ENCODE data around the gene FAM168A.

FAM168A gene

GRCh38 chr11:73528483-73529203 is 69.3 kb downstream of the FAM168A start:
- no peak for DNase-seq (ENCODE audit: low read depth)
- H3K4me3 ChIP-seq (ENCODE audit: low read depth, low read length): no peak overlapping the region

DNA sequence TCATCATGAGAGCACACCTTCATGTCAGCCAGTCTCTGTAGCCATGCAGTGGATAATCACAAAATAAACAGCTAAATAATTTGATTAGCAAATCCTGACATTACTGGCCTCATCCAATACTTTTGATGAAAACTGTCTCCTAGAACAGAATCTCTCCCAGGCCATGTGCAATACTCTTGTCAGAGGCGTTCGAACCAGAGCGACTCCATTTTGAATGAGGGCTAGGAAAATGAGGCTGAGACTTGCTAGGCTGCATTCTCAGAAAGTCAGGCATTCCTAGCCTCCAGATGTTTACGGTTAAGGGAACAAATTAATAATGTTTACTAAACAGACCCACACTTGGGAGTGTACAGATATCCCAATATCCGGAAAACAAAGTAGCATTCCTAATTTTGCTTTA is 69.9 kb downstream of the FAM168A start:
- no peak overlapping the region for H3K4me3 ChIP-seq (ENCODE audit: low read depth, low read length)

DNA sequence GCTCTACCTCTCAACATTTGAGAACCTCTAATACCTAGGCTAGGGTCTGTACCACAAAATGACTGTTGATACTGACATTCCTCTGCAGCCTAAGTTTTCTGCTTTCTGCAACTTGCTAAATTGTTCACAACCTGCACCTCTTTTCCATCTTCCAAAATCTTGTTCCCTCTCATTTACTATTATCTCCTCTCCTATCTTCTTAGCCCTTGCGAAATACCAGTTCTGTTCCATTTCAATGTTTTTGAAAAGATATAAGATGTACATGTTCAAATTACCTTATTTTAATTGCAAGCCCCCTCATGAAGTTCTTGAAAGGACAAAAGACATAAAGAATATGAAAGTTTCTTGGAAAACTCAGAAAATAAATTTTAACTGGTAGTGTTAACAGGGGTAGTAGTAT is 72.3 kb downstream of the FAM168A start:
- DNase-seq (ENCODE audit: low read depth): no peak
- no peak overlapping the region for H3K4me3 ChIP-seq (ENCODE audit: low read depth, low read length)

More for the DNA sequence above, 69.9 kb downstream of the FAM168A start:
- DNase-seq (ENCODE audit: low read depth): no peak

DNA sequence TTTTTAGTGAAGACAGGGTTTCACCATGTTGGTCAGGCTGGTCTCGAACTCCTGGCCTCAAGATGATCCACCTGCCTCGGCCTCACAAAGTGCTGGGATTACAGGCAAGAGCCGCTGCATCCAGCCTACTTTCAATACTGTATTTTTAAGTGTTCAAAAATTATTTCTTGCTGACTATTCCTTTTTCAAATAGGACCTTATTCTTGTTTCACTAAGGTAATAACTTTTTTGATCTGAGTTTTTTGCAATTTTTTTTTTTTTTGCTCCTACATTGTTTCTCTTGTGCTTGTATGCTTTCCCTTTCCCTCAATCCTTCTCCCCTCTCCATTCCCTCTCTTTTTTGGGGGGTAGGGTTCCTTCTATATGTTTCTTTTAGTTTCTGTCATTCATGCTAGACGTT is 73.1 kb downstream of the FAM168A start:
- no peak overlapping the region for H3K4me3 ChIP-seq (ENCODE audit: low read depth, low read length)
- no peak for DNase-seq (ENCODE audit: low read depth)

DNA sequence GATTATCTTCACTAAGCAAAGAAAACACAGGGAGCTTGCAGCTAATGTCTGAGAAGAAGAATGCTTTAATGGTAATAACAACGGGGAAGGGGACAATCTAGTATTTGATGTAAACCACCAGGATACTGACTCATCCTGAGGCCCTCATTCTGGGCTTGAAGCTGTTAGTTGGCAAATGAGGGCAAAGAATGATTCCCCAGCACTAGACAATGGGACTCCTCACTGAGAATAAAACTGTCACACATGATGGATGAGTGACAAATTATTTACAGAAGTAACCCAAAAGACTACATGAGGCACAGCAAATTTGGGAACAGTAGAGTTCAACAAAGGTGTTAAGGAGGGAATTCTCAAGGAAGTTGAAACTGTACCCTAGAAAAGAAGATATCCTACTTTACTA is 76.3 kb downstream of the FAM168A start:
- DNase-seq (ENCODE audit: low read depth): peak; percentile 15
- no peak overlapping the region for H3K4me3 ChIP-seq (ENCODE audit: low read depth, low read length)

- H3K4me3 ChIP-seq (ENCODE audit: low read depth, low read length): no peak overlapping the region
- DNase-seq (ENCODE audit: low read depth): peak; percentile 12
Observed at GRCh38 chr11:73520353-73521061, 77.4 kb downstream of the FAM168A start.

GRCh38 chr11:73519266-73519665 is 78.6 kb downstream of the FAM168A start:
- no peak overlapping the region for H3K4me3 ChIP-seq (ENCODE audit: low read depth, low read length)
- no peak for DNase-seq (ENCODE audit: low read depth)

GRCh38 chr11:73518195-73518594 is 79.7 kb downstream of the FAM168A start:
- DNase-seq (ENCODE audit: low read depth): no peak

DNA sequence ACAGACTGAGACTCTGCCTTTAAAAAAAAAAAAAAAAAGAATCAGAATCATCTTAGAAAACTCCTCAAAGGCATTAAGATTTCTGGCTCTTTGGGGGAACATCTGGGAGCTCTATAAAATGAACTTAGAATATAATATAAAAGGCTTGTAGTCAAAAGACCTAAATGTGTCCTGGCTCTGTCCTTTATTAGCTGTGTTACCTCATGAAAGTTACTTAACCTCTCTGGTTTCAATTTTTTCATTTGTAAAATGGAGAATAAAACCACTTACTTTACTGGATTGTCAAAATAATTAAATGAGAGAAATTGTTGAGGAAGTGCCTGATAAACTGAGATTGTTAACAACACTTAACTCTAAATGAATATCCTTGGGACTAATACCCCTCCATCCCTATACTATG is 81.8 kb downstream of the FAM168A start:
- no peak for DNase-seq (ENCODE audit: low read depth)
- no peak overlapping the region for H3K4me3 ChIP-seq (ENCODE audit: low read depth, low read length)

More at GRCh38 chr11:73518195-73518594, 79.7 kb downstream of the FAM168A start:
- H3K4me3 ChIP-seq (ENCODE audit: low read depth, low read length): no peak overlapping the region

GRCh38 chr11:73513707-73514106 is 84.2 kb downstream of the FAM168A start:
- no peak overlapping the region for H3K4me3 ChIP-seq (ENCODE audit: low read depth, low read length)
- DNase-seq (ENCODE audit: low read depth): no peak

GRCh38 chr11:73510877-73511276 is 87.0 kb downstream of the FAM168A start:
- DNase-seq (ENCODE audit: low read depth): no peak
- no peak overlapping the region for H3K4me3 ChIP-seq (ENCODE audit: low read depth, low read length)

- H3K4me3 ChIP-seq (ENCODE audit: low read depth, low read length): no peak overlapping the region
- no peak for DNase-seq (ENCODE audit: low read depth)
Observed at GRCh38 chr11:73510106-73510505, 87.8 kb downstream of the FAM168A start.

- DNase-seq (ENCODE audit: low read depth): no peak
Observed at GRCh38 chr11:73509188-73509587, 88.7 kb downstream of the FAM168A start.

GRCh38 chr11:73508243-73509176 is 89.4 kb downstream of the FAM168A start:
- DNase-seq (ENCODE audit: low read depth): no peak
- H3K4me3 ChIP-seq (ENCODE audit: low read depth, low read length): no peak overlapping the region

More at GRCh38 chr11:73509188-73509587, 88.7 kb downstream of the FAM168A start:
- no peak overlapping the region for H3K4me3 ChIP-seq (ENCODE audit: low read depth, low read length)

- DNase-seq (ENCODE audit: low read depth): no peak
- H3K4me3 ChIP-seq (ENCODE audit: low read depth, low read length): no peak overlapping the region
Observed at GRCh38 chr11:73507086-73507485, 90.8 kb downstream of the FAM168A start.

GRCh38 chr11:73506038-73506437 is 91.9 kb downstream of the FAM168A start:
- H3K4me3 ChIP-seq (ENCODE audit: low read depth, low read length): no peak overlapping the region
- DNase-seq (ENCODE audit: low read depth): no peak

DNA sequence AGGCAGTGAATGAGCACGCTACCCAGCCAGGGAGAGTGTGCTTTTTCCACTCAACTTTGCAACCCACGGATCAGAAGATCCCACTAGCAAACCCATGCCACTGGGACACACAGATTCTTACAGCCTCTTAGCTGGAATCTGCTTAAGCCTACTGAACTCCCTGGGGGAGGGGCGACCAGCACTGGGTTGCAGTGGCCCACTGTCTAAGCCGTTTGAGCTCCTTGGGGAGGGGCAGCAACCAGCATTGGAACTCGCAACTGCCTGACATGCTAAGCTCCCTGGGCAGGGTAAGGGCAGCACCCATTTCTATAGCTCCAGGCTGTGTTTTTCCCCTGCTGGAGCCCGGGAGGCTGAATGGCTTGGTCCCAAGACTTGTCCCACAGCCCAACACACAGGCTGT is 99.6 kb downstream of the FAM168A start:
- no peak overlapping the region for H3K4me3 ChIP-seq (ENCODE audit: low read depth, low read length)
- no peak for DNase-seq (ENCODE audit: low read depth)

DNA sequence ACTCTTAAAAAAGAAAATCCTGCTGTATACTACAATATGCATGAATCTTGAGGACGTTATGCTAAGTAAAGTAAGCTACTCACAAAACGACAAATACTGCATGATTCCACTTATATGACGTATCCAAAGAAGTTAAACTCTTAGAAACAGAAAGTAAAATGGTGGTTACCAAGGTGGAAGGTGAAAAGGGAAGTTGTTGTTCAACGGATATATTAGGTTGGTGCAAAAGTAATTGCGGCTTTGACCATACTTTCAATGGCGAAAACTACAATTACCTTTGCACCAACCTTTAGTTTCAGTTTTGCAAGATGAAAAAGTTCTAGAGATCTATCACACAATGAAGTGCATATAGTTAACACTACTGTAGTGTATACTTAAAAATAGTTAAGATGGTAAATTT is 101.8 kb downstream of the FAM168A start:
- no peak overlapping the region for H3K4me3 ChIP-seq (ENCODE audit: low read depth, low read length)
- no peak for DNase-seq (ENCODE audit: low read depth)

GRCh38 chr11:73495731-73496130 is 102.2 kb downstream of the FAM168A start:
- no peak overlapping the region for H3K4me3 ChIP-seq (ENCODE audit: low read depth, low read length)

More at GRCh38 chr11:73495731-73496130, 102.2 kb downstream of the FAM168A start:
- DNase-seq (ENCODE audit: low read depth): no peak
